Left ventricle myocardium inferior (tissue), 1 donor: Measurements from ENCODE around the gene ADAMTSL2. TPM values are rescaled to one million over a fixed set of nuclear protein-coding genes. Genes with fewer than 3 reads are reported as not detected.

Source experiments
- DNase-seq: peaks from one replicate; pipeline ENCODE4 v3.0.0-alpha.2; 2020
- H3K27ac ChIP-seq: fragments of 200-600 bp; replicated peaks from 2 replicates; pipeline ENCODE4 v1.8.0; 2021
- H3K27me3 ChIP-seq: fragments of 200-600 bp; 2 replicates; pipeline ENCODE4 v1.8.0; 2021; ENCODE audit warnings: low read depth
- H3K36me3 ChIP-seq: fragments of 200-600 bp; 2 replicates; pipeline ENCODE4 v1.8.0; 2021
- H3K4me1 ChIP-seq: fragments of 200-600 bp; 2 replicates; pipeline ENCODE4 v1.8.0; 2021
- H3K4me3 ChIP-seq: fragments of 200-600 bp; 2 replicates; pipeline ENCODE4 v1.8.0; 2021; ENCODE audit warnings: mild to moderate bottlenecking, moderate library complexity
- H3K9me3 ChIP-seq: fragments of 200-600 bp; replicated peaks from 2 replicates; pipeline ENCODE4 v1.8.0; 2021
- CTCF ChIP-seq: fragments of 200-600 bp; IDR thresholded peaks from 2 replicates; pipeline ENCODE4 v1.8.0; 2021; ENCODE audit warnings: antibody characterized with exemption, mild to moderate bottlenecking, borderline replicate concordance
- intact Hi-C: fragments of 100-400 bp; cut with micrococcal nuclease; formaldehyde crosslinking; loops from one replicate; pipeline ENCODE4 v1.11.0; 2022
- total RNA-seq: library from RNA; stranded (reverse); fragmentation: NEBNext Ultra II Directional; extraction: Animal tissue kit (Norgen Biotek cat#: 25700); gene quantifications from one replicate; pipeline ENCODE4 v1.2.1, GENCODE V29; 2021
- donor health status: DM: no; HTN: yes; CAD: no; lungs with severe emphysema.

The ADAMTSL2 gene
- total RNA-seq, 1 donor from 2014 or later, result 6.0 TPM

- Histone ChIP-seq H3K4me3 (no peak overlapping the region), H3K4me1 (peaks cover 32% of the 10 kb centered on the region), H3K27ac (peak overlapping the region; percentile 75), H3K36me3 (no peaks in the 10 kb centered on the region), H3K27me3 (no peaks in the 10 kb centered on the region), H3K9me3 (no peaks in the 10 kb centered on the region)
- DNase-seq, result no peak
- no peak for TF ChIP-seq CTCF
- intact Hi-C loops, result no loop called here
These were observed 30.1 kb downstream of the ADAMTSL2 start for GRCh38 chr9:133564451-133565116.

GRCh38 chr9:133566382-133566781, 31.9 kb downstream of the ADAMTSL2 start:
- intact Hi-C loops, result no loop called here
- no peak overlapping the region for H3K4me3 ChIP-seq
- peaks cover 15% of the 10 kb centered on the region for H3K4me1 ChIP-seq
- DNase-seq, result no peak
- H3K9me3 ChIP-seq, result no peaks in the 10 kb centered on the region
- H3K36me3 ChIP-seq, result no peaks in the 10 kb centered on the region
- TF ChIP-seq CTCF, result no peak
- H3K27me3 ChIP-seq, result no peaks in the 10 kb centered on the region
- peak overlapping the region; percentile 75 for H3K27ac ChIP-seq

- Histone ChIP-seq H3K27ac (no peak overlapping the region), H3K4me3 (no peak overlapping the region), H3K27me3 (no peaks in the 10 kb centered on the region), H3K36me3 (no peaks in the 10 kb centered on the region), H3K9me3 (no peaks in the 10 kb centered on the region), H3K4me1 (peaks cover 19% of the 10 kb centered on the region)
- DNase-seq, result no peak
- intact Hi-C loops, result no loop called here
- no peak for TF ChIP-seq CTCF
These were observed 32.3 kb downstream of the ADAMTSL2 start for GRCh38 chr9:133566817-133567216.

- Histone ChIP-seq H3K36me3 (no peaks in the 10 kb centered on the region), H3K4me3 (no peak overlapping the region), H3K27ac (no peak overlapping the region), H3K27me3 (no peaks in the 10 kb centered on the region), H3K4me1 (peaks cover 28% of the 10 kb centered on the region), H3K9me3 (no peaks in the 10 kb centered on the region)
- DNase-seq, result no peak
- intact Hi-C loops, result no loop called here
- no peak for TF ChIP-seq CTCF
These were observed 33.7 kb downstream of the ADAMTSL2 start for GRCh38 chr9:133568186-133568585.

- no peaks in the 10 kb centered on the region for H3K27me3 ChIP-seq
- no peak overlapping the region for H3K27ac ChIP-seq
- DNase-seq, result no peak
- intact Hi-C loops, result no loop called here
- no peak overlapping the region for H3K4me3 ChIP-seq
- TF ChIP-seq CTCF, result no peak
- peaks cover 34% of the 10 kb centered on the region for H3K4me1 ChIP-seq
- no peaks in the 10 kb centered on the region for H3K9me3 ChIP-seq
- H3K36me3 ChIP-seq, result no peaks in the 10 kb centered on the region
These were observed 34.7 kb downstream of the ADAMTSL2 start for GRCh38 chr9:133569121-133569785.
